AG08396 (cell line): ENCODE data around the gene RNF40.

Experiments
- DNase-seq: peaks from one replicate; pipeline ENCODE4 v3.0.0; 2012; ENCODE audit warnings: low spot score, mixed read lengths

RNF40 gene

DNA sequence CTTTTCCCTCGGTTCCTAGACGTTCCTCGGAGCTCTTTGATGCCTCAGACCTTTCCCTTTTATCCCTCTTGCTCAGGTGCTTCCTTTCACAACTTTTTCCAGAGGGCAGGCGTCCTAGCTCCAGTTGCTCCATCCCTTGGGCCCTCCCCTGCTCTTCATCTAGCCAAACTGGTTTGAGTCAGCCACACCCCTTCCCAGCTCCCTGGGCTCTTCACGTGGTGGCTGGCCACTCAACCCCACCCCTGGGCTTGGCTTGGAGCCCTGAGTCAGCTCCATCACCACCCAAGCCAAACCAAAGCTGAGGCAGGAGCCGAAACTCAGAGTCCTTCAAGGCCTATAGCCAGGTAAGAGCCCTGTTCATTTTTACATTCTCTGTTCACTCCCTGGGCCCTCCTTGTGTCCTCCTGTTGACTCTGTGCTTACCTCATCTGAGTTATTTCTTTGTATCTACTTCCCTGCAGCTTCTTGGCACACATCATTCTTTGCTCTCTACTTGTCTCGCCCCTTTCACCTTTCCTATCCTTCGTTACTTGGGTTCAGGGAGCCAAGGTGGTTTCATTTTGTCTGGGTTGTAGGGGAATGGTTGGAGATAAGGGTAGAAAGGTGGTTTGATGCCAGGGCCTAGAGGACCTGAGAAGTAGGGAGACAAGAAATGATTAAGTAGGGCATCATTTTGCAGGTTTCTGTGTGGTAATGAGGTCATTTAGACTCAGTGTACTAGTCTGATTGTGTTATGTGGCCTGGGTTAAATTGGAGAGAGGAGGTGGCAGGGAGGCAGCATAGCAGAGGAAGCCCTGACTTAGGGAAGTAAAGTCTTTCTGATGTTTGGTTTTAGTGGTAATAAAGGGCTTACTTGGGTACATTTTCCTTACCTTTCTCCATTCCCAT is 21.5 kb upstream of the RNF40 start:
- peak; percentile 93 for DNase-seq

DNA sequence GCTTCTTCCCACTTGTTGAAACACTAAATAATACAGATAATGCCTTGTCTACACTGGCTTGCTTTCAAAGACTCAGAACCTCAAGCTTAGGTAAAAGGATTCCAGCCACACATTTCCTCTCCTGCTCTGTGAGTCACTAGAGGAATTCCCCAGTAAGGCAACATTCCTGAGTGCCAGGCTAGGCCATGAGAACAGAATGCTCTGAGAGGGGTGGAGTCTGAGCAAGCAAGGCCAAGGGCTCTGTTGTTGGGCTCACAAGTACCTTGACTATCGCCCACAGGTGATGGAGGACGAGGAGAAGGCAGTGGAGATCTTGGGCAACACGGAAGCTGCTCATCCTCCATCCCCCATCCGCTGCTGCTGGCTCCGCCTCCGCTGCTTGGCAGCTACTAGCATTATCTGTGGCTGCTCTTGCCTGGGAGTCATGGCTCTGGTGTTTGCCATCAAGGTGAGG is 20.6 kb upstream of the RNF40 start:
- DNase-seq = peak; percentile 91

- DNase-seq = no peak
Observed at GRCh38 chr16:30743716-30744115, 18.4 kb upstream of the RNF40 start.

GRCh38 chr16:30744183-30744582 is 17.9 kb upstream of the RNF40 start:
- no peak for DNase-seq

- DNase-seq = no peak
Observed at GRCh38 chr16:30745082-30745481, 17.0 kb upstream of the RNF40 start.

- DNase-seq = no peak
Observed at GRCh38 chr16:30746638-30747175, 15.4 kb upstream of the RNF40 start.

GRCh38 chr16:30747331-30747730 is 14.8 kb upstream of the RNF40 start:
- peak; percentile 50 for DNase-seq

DNA sequence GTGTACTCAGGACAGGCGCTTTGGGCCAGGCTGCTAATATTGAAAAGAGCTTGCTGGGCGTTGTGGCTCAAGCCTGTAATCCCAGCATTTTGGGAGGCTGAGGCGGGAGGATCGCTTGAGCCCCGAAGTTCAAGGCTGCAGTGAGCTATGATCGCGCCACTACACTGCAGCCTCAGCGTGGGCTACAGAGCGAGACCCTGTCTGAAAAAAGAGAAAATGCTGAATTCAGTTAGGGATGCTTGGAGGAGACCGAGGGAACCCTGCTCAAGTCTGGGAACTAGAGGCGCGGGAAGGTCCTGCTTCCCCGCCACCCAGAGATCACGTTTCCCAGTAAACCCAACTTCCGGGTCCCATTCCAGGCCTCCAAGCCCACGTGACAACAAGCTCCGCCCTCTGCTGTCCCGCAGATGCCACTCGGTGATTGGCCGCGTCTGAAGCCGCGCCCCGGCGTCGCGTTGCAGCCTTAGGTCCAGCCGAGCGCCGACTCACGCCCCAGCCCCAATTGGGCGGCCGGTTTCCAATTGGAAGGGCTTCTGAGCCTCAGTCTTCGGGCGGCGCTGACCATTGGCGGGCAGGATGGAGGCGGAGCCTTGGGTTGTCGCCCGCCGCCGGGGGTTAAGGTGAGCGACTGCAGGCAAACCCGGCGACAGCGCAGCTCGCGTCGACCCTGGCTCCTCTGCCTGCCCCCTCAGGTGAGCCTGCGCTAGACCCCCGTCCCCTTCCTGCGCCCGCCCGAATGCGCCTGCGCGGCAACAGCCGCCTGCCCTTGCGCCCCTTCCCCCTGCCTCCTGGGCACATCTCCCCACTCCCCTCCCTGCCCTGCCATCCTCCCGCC is 14.1 kb upstream of the RNF40 start, which contains the start of gene PHKG2:
Gene PHKG2, plus strand, starts transcription at position 627 of the 835 bp plus-strand sequence. CDS start 396 bp downstream, outside the sequence.
- DNase-seq = peak; percentile 98

- peak; percentile 73 for DNase-seq
Observed at GRCh38 chr16:30748634-30749445, 13.3 kb upstream of the RNF40 start.

GRCh38 chr16:30750201-30750600 is 11.9 kb upstream of the RNF40 start:
- no peak for DNase-seq

DNA sequence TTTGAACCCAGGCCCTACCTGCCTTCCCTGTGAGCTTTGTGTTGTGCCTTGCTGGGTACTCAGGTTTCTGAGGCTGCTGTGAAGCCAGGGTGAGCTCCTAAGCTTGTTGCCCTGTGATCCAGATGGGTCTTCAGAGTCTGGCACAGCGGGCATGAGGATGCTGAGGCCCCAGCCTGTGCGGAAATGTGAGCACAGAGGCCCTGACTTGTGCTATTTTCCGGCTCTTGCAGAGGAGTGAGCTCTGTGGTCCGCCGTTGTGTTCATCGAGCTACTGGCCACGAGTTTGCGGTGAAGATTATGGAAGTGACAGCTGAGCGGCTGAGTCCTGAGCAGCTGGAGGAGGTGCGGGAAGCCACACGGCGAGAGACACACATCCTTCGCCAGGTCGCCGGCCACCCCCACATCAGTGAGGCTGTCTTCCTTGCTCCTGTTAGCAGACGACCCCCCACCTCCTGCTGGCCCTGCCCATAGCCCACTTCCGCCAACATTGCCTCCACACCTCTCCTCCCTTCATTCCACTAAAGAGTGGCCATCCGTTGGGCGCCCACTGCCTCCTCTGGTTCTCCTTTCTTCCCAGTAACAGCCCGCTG is 11.2 kb upstream of the RNF40 start:
- no peak for DNase-seq

DNA sequence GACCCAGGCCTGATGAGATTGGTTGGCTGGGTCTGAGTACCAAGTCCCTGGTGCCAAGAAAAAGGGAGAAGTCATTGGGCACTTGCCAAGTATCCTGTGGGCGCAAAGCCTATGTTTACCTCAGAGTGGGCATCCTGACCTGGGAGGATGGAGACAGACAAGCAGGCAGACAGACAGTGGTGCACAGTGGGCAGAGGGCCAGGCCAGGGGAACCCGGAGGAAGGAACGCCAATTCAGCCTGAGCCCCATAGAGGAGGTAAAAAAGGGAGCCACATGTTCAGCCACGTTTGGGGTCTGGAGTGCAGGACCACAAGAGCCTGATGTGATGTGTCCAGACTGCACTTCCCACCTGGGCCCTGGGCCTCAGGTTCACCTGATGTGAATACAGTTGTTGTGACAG is 8.5 kb upstream of the RNF40 start:
- DNase-seq = no peak

DNA sequence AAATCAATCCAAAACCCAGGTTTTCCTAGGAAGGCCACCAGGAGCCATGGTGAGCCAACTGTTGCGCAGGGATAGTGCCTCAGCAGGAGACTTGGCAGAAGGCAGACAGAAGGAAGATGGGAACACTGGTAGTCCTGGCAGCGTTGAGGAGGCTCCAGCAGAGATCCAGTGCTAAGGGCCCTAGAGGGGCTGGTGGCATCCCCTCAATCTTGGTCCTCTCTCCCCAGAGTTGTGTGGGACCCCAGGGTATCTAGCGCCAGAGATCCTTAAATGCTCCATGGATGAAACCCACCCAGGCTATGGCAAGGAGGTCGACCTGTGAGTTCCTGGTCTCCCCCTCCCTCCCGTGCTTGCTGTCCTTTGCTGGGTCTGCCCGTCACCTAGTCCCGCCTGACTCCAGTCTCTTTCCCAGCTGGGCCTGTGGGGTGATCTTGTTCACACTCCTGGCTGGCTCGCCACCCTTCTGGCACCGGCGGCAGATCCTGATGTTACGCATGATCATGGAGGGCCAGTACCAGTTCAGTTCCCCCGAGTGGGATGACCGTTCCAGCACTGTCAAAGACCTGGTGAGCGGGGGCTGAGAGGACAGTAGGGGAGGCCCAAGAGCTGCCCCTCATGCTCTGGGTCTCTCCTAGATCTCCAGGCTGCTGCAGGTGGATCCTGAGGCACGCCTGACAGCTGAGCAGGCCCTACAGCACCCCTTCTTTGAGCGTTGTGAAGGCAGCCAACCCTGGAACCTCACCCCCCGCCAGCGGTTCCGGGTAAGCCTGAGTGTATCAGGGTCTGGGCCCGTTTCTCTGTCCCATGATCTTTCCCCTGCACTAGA is 6.0 kb upstream of the RNF40 start:
- no peak for DNase-seq

GRCh38 chr16:30756781-30757100 is 5.4 kb upstream of the RNF40 start:
- no peak for DNase-seq

DNA sequence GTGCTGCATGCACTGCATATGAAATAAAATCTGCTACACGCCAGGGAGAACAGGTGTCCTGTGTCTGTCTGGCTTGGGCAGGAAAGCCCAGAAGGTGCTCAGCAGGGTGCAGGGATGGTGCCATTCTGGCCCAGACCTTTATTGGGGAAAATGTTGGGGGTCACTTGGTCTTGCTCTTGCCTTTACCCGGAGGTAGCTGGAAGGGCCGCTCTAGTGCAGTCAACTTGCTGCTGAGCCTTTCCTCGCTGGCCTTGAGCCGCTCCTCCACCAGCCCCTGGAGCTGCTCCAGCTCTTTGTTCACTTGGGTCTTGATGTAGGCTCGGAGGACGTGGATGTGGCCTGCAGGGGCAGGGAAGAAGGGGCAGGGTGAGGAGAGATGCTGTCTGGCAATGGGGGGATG is 4.8 kb upstream of the RNF40 start:
- DNase-seq = no peak

GRCh38 chr16:30758988-30759491 is 3.1 kb upstream of the RNF40 start:
- no peak for DNase-seq

GRCh38 chr16:30760001-30760559 is 2.0 kb upstream of the RNF40 start:
- DNase-seq = no peak

- no peak for DNase-seq
Observed at GRCh38 chr16:30760577-30761426, 1.3 kb upstream of the RNF40 start.

GRCh38 chr16:30761427-30761927 is 645 bp upstream of the RNF40 start:
- peak; percentile 57 for DNase-seq
